ENCODE measurements around the gene RPL4. TPM values are rescaled to one million over a fixed set of nuclear protein-coding genes. Genes with fewer than 3 reads are reported as not detected.

RPL4 gene
- total and polyA plus RNA-seq, 10 of the 15 experiments (the other 5 are each of a cell fraction or from before 2014, with no cell fraction given), result 2,004 to 8,888 (median 4,667) TPM

GRCh38 chr15:66515901-66516322 is 11.3 kb upstream of the RPL4 start:
- no peak for ATAC-seq
- intact Hi-C loops (cut with micrococcal nuclease; ENCODE audit: unreplicated experiment), result no loop called here
- Histone ChIP-seq H3K27ac (ENCODE audit: control insufficient read depth, insufficient read depth) (no peak overlapping the region), H2AFZ (ENCODE audit: control insufficient read depth, low read depth, low read length) (no peak overlapping the region), H3K4me1 (ENCODE audit: control insufficient read depth, insufficient read depth, low read length) (no peaks in the 10 kb centered on the region), H4K20me1 (ENCODE audit: control insufficient read depth, insufficient read depth) (no peaks in the 10 kb centered on the region), H3K9ac (ENCODE audit: control insufficient read depth, insufficient read depth, low read length) (no peak overlapping the region), H3K9me3 (replicated peaks; ENCODE audit: control insufficient read depth, insufficient read depth, low read length) (no peaks in the 10 kb centered on the region), H3K79me2 (ENCODE audit: control insufficient read depth, insufficient read depth, low read length) (no peaks in the 10 kb centered on the region), H3K4me2 (ENCODE audit: control insufficient read depth, insufficient read depth) (no peak overlapping the region), H3K27me3 (replicated peaks in 1 of 2; ENCODE audit: control insufficient read depth in 2 of 2, insufficient read depth in 2 of 2, low read length in 1 of 2) (no peaks in the 10 kb centered on the region), H3K4me3 (no peak overlapping the region), H3K36me3 (ENCODE audit: control insufficient read depth in 2 of 2, insufficient read depth in 2 of 2, low read length in 1 of 2) (peaks cover 1 to 4% of the 10 kb centered on the region in 2 experiments)
- WGBS (ENCODE audit: insufficient coverage, insufficient replicate concordance, low lambda C conversion rate, missing lambda C conversion rate), result 97% methylated on average over 2 of the region's 2 CpGs
- ChIA-PET SMC1A (ENCODE audit: uncharacterized antibody, unreplicated experiment) (interaction anchor here (0.9 kb wide), 1 partner anchor 91 kb away, joined by 3 read pairs; no protein-coding TSS in a partner anchor), CTCF (no interaction called here), RAD21 (ENCODE audit: unreplicated experiment) (no interaction called here), POLR2A (no interaction called here)
- TF ChIP-seq FOXK2 (IDR thresholded peaks at IDR 0.05) (no peak), PBX3 (IDR thresholded peaks at IDR 0.05; ENCODE audit: insufficient replicate concordance, low read depth, low read length) (no peak), YBX1 (IDR thresholded peaks at IDR 0.05) (no peak), RB1 (IDR thresholded peaks at IDR 0.05; ENCODE audit: borderline replicate concordance) (no peak), SREBF2 (IDR thresholded peaks at IDR 0.05; ENCODE audit: low read length) (no peak), BCL3 (IDR thresholded peaks at IDR 0.05; ENCODE audit: borderline replicate concordance, insufficient read depth, low read depth, low read length, poor library complexity, severe bottlenecking) (no peak), FOXM1 (IDR thresholded peaks at IDR 0.05; ENCODE audit: low read depth, low read length) (no peak), CHD1 (IDR thresholded peaks at IDR 0.05; ENCODE audit: low read depth, low read length) (no peak)
- no TSS peak for BruUV-seq (replicated peaks)
- DNase-seq (ENCODE audit: low read depth, low spot score), result no peak
- in situ Hi-C loops (cut with MboI), result no loop called here
- FAIRE-seq, result no peak

All from GM12878 (cell line).